Panc1 (cell line): ENCODE results near the gene LHPP. TPM values are rescaled to one million over a fixed set of nuclear protein-coding genes. Genes with fewer than 3 reads are reported as not detected.

Experiments used
- ATAC-seq: fragments of 200-7000 bp; cut with Tn5 transposase; 2 replicates; pipeline ENCODE4 v1.9.1; 2020; ENCODE audit warnings: mild to moderate bottlenecking, moderate library complexity
- BruUV-seq: library from RNA; stranded (reverse); fragments of 400-500 nt; replicated peaks from 2 replicates; lab custom pipeline; 2021; lab: Mats Ljungman, UMichigan
- CTCF ChIA-PET: fragments of 300-600 bp; sonication (Branson Sonifier 250); formaldehyde crosslinking; loops from one replicate; lab custom pipeline; 2022; ENCODE audit warnings: antibody characterized with exemption; lab: Charles Lee
- POLR2A ChIA-PET: fragments of 300-600 bp; sonication (Branson Sonifier 250); formaldehyde crosslinking; loops from one replicate; lab custom pipeline; 2022; ENCODE audit warnings: antibody characterized with exemption; lab: Charles Lee
- DNase-seq: peaks from one replicate; pipeline ENCODE4 v3.0.0-alpha.2; 2010; ENCODE audit warnings: low read depth, low spot score
- H3K27ac ChIP-seq: 2 replicates; pipeline ENCODE4 v1.5.1; 2011; ENCODE audit warnings: mild to moderate bottlenecking, low read length, inconsistent platforms
- H3K27me3 ChIP-seq: fragments of 200-500 bp; sonication (Bioruptor generic); 2 replicates; pipeline ENCODE4 v1.6.0; 2014; ENCODE audit warnings: low read length, inconsistent platforms; ENCODE audit not compliant: control insufficient read depth, insufficient read depth
- H3K36me3 ChIP-seq: fragments of 200-500 bp; sonication (Bioruptor generic); 2 replicates; pipeline ENCODE4 v1.5.1; 2014; ENCODE audit warnings: inconsistent platforms, mild to moderate bottlenecking, low read length, moderate library complexity; ENCODE audit not compliant: control insufficient read depth, insufficient read depth
- H3K4me1 ChIP-seq: 2 replicates; pipeline ENCODE4 v1.5.1; 2011; ENCODE audit warnings: inconsistent platforms, mild to moderate bottlenecking, low read length, moderate library complexity; ENCODE audit not compliant: control insufficient read depth, insufficient read depth
- H3K4me3 ChIP-seq, 2 experiments: 2 replicates each; pipeline ENCODE4 v1.5.1; 2011 to 2012; ENCODE audit warnings: low read depth in 2 of 2, low read length in 2 of 2, mild to moderate bottlenecking in 2 of 2, inconsistent platforms in 1 of 2, moderate library complexity in 1 of 2
- H3K9me3 ChIP-seq: fragments of 200-500 bp; sonication (Bioruptor generic); 2 replicates; pipeline ENCODE4 v1.5.1; 2014; ENCODE audit warnings: low read depth, mild to moderate bottlenecking, inconsistent platforms, low read length, moderate library complexity; ENCODE audit not compliant: control insufficient read depth, insufficient read depth
- CTCF ChIP-seq: fragments of 450-650 bp; IDR thresholded peaks from 2 replicates; pipeline ENCODE4 v1.5.1; 2017; ENCODE audit warnings: mild to moderate bottlenecking
- POLR2AphosphoS5 ChIP-seq: IDR thresholded peaks from 2 replicates; pipeline ENCODE4 v1.6.1; 2012; ENCODE audit warnings: mild to moderate bottlenecking, low read depth, low read length, moderate library complexity
- SIN3A ChIP-seq: IDR thresholded peaks from 2 replicates; pipeline ENCODE4 v1.6.1; 2012; ENCODE audit warnings: low read depth, mild to moderate bottlenecking, low read length, moderate library complexity, borderline replicate concordance; ENCODE audit not compliant: insufficient read depth
- TCF7L2 ChIP-seq: IDR thresholded peaks from 2 replicates; pipeline ENCODE4 v1.6.1; 2011; ENCODE audit warnings: mild to moderate bottlenecking, low read depth, low read length, inconsistent platforms
- in situ Hi-C: cut with HindIII; loops from 2 replicates; pipeline ENCODE4 v1.10.0; 2016; ENCODE audit warnings: low sequenced_read_pairs, low pct_unique_long_range_greater_than_20kb
- intact Hi-C: fragments of 100-400 bp; cut with micrococcal nuclease; formaldehyde crosslinking; loops from one replicate; pipeline ENCODE4 v1.10.0; 2022; ENCODE audit not compliant: unreplicated experiment
- total RNA-seq: library from RNA; stranded (reverse); gene quantifications from one replicate; pipeline ENCODE4 v1.2.1, GENCODE V29; 2021; ENCODE audit not compliant: unreplicated experiment
- TF ChIP-seq, protein P1 (sequence below), 2 experiments: IDR thresholded peaks; 2 replicates each; pipeline ENCODE4 v1.6.1; 2011 to 2012; ENCODE audit warnings: low read depth in 2 of 2, control low read depth in 1 of 2, low read length in 1 of 2, mild to moderate bottlenecking in 1 of 2, moderate library complexity in 1 of 2; ENCODE audit not compliant: insufficient read depth in 1 of 2

Gene LHPP
- total RNA-seq, 1 experiment from 2014 or later = 15.0 TPM

DNA sequence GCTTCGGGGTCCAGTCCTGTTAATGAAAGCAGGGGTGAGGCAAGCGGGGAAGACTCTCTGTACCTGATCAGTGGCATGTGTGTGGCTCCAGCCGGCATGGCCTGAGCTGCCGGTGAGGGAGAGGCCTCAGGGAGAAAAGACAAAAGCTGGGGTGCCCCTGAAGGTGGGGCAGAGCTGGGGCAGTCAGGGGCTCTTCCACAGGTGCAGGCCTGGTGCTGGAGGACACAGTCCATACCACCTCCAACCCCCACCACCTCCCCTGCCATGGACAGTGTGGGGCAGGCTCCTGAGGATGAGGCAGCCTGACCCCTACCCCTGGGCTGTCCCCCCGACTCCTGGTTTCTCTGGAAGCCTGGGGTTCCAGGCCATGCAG is 129.5 kb downstream of the LHPP start:
- intact Hi-C loops = no loop called here
- in situ Hi-C loops = no loop called here
- Histone ChIP-seq H3K27me3 (no peaks in the 10 kb centered on the region), H3K4me3 (no peak overlapping the region), H3K27ac (no peak overlapping the region), H3K36me3 (no peaks in the 10 kb centered on the region), H3K9me3 (no peaks in the 10 kb centered on the region), H3K4me1 (no peaks in the 10 kb centered on the region)
- POLR2A ChIA-PET = no interaction called here
- CTCF ChIA-PET = no interaction called here
- DNase-seq (no peak), ATAC-seq (no peak)
- TF ChIP-seq, protein P1, sequence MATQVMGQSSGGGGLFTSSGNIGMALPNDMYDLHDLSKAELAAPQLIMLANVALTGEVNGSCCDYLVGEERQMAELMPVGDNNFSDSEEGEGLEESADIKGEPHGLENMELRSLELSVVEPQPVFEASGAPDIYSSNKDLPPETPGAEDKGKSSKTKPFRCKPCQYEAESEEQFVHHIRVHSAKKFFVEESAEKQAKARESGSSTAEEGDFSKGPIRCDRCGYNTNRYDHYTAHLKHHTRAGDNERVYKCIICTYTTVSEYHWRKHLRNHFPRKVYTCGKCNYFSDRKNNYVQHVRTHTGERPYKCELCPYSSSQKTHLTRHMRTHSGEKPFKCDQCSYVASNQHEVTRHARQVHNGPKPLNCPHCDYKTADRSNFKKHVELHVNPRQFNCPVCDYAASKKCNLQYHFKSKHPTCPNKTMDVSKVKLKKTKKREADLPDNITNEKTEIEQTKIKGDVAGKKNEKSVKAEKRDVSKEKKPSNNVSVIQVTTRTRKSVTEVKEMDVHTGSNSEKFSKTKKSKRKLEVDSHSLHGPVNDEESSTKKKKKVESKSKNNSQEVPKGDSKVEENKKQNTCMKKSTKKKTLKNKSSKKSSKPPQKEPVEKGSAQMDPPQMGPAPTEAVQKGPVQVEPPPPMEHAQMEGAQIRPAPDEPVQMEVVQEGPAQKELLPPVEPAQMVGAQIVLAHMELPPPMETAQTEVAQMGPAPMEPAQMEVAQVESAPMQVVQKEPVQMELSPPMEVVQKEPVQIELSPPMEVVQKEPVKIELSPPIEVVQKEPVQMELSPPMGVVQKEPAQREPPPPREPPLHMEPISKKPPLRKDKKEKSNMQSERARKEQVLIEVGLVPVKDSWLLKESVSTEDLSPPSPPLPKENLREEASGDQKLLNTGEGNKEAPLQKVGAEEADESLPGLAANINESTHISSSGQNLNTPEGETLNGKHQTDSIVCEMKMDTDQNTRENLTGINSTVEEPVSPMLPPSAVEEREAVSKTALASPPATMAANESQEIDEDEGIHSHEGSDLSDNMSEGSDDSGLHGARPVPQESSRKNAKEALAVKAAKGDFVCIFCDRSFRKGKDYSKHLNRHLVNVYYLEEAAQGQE (IDR thresholded peaks at IDR 0.05; ENCODE audit: insufficient read depth in 1 of 2, low read depth in 2 of 2, low read length in 1 of 2) = no peak
- no TSS peak for BruUV-seq

- no TSS peak for BruUV-seq
Measured at GRCh38 chr10:124592101-124592500, 130.5 kb downstream of the LHPP start.

More at GRCh38 chr10:124592101-124592500, 130.5 kb downstream of the LHPP start:
- ATAC-seq (no peak), DNase-seq (no peak)
- Histone ChIP-seq H3K4me3 (no peak overlapping the region), H3K4me1 (no peaks in the 10 kb centered on the region), H3K36me3 (no peaks in the 10 kb centered on the region), H3K9me3 (no peaks in the 10 kb centered on the region), H3K27ac (no peak overlapping the region), H3K27me3 (no peaks in the 10 kb centered on the region)
- in situ Hi-C loops = no loop called here
- intact Hi-C loops = no loop called here
- POLR2A ChIA-PET = no interaction called here
- TF ChIP-seq TCF7L2 (no peak), POLR2AphosphoS5 (no peak), CTCF (no peak), SIN3A (no peak)
- TF ChIP-seq, protein P1 (IDR thresholded peaks at IDR 0.05; ENCODE audit: insufficient read depth in 1 of 2, low read depth in 2 of 2, low read length in 1 of 2) = no peak
- CTCF ChIA-PET = no interaction called here
